A549 (cell line): Measurements from ENCODE around the gene LRRC51. TPM values are rescaled to one million over a fixed set of nuclear protein-coding genes. Genes with fewer than 3 reads are reported as not detected.

Experiments
- ATAC-seq, 2 experiments: fragments of 200-7000 bp in 1 of 2; fragments of >200 bp in 1 of 2; cut with Nextera tagmentation in 1 of 2; cut with Tn5 transposase in 1 of 2; 3 replicates each; pipeline versions ENCODE4 v1.8.0 to v1.9.1; 2018 to 2020; ENCODE audit warnings: mild to moderate bottlenecking in 1 of 2, moderate library complexity in 1 of 2
- CTCF ChIA-PET: fragments of 300-600 bp; sonication (Branson Sonifier 250); formaldehyde crosslinking; extraction: SDS; loops from one replicate; lab custom pipeline; 2021; ENCODE audit warnings: antibody characterized with exemption, inconsistent platforms; lab: Yijun Ruan, JAX
- POLR2A ChIA-PET: fragments of 350-600 bp; formaldehyde crosslinking; extraction: SDS; loops from one replicate; lab custom pipeline; 2021; ENCODE audit warnings: antibody characterized with exemption, inconsistent platforms; lab: Yijun Ruan, JAX
- DNase-seq, 2 experiments: peaks; one replicate each; pipeline versions ENCODE4 v3.0.0 to v3.0.0-alpha.2; 2011 to 2016; ENCODE audit warnings: low read depth in 1 of 2, low spot score in 1 of 2
- FAIRE-seq: peaks from 2 replicates; lab custom pipeline; 2011; peaks lifted over from hg19 to GRCh38; lab: Jason Lieb, UNC
- H3K27ac ChIP-seq, 2 experiments: fragments of >200 bp; sonication (Bioruptor Twin); formaldehyde crosslinking; 3 replicates each; pipeline ENCODE4 v1.5.1; 2016 to 2017
- H3K4me1 ChIP-seq: fragments of >200 bp; sonication (Bioruptor Twin); formaldehyde crosslinking; 3 replicates; pipeline ENCODE4 v1.6.1; 2016
- H3K4me2 ChIP-seq: fragments of >200 bp; sonication (Bioruptor Twin); formaldehyde crosslinking; 3 replicates; pipeline ENCODE4 v1.6.1; 2016
- H3K4me3 ChIP-seq: fragments of >200 bp; sonication (Bioruptor Twin); formaldehyde crosslinking; 3 replicates; pipeline ENCODE4 v1.5.1; 2016
- H3K9me3 ChIP-seq: fragments of >200 bp; sonication (Bioruptor Twin); formaldehyde crosslinking; 3 replicates; pipeline ENCODE4 v1.6.1; 2016
- BHLHE40 ChIP-seq: IDR thresholded peaks from 2 replicates; pipeline ENCODE4 v1.6.1; 2012; ENCODE audit warnings: low read depth, low read length, inconsistent platforms
- CBX8 ChIP-seq: fragments of 200-600 bp; sonication (generic); IDR thresholded peaks from 2 replicates; pipeline ENCODE4 v1.6.1; 2016
- CEBPB ChIP-seq, 2 experiments: fragments of >200 bp in 1 of 2; sonication (Bioruptor Twin) in 1 of 2; formaldehyde crosslinking in 1 of 2; IDR thresholded peaks; 2 replicates each; pipeline ENCODE4 v1.6.1; 2012 to 2016
- CHD2 ChIP-seq: fragments of 150-350 bp; IDR thresholded peaks from 2 replicates; pipeline ENCODE4 v1.6.1; 2014; ENCODE audit warnings: low read length; ENCODE audit not compliant: partially characterized antibody
- CHD4 ChIP-seq: fragments of 200-600 bp; sonication (generic); IDR thresholded peaks from 2 replicates; pipeline ENCODE4 v1.6.1; 2016; ENCODE audit warnings: antibody characterized with exemption, mild to moderate bottlenecking, borderline replicate concordance
- EHMT2 ChIP-seq: fragments of 200-600 bp; sonication (generic); IDR thresholded peaks from 2 replicates; pipeline ENCODE4 v1.6.1; 2016; ENCODE audit warnings: antibody characterized with exemption, low read depth, mild to moderate bottlenecking, moderate library complexity
- FOXS1 ChIP-seq: fragments of 250-450 bp; sonication (Bioruptor Pico); IDR thresholded peaks from 2 replicates; pipeline ENCODE4 v1.5.0; 2020; ENCODE audit warnings: mild to moderate bottlenecking, moderate library complexity
- GATA3 ChIP-seq: IDR thresholded peaks from 2 replicates; pipeline ENCODE4 v1.6.1; 2012; ENCODE audit warnings: borderline replicate concordance
- HEYL ChIP-seq: fragments of 250-450 bp; sonication (Bioruptor Pico); IDR thresholded peaks from 2 replicates; pipeline ENCODE4 v1.8.0; 2021; ENCODE audit warnings: mild to moderate bottlenecking, moderate library complexity
- JUN ChIP-seq, 2 experiments: fragments of >200 bp; sonication (Bioruptor Twin); formaldehyde crosslinking; IDR thresholded peaks; 2 replicates in 1 of 2; 3 replicates in 1 of 2; pipeline ENCODE4 v1.6.1; 2016 to 2017
- NR3C1 ChIP-seq: fragments of >200 bp; sonication (Bioruptor Twin); formaldehyde crosslinking; IDR thresholded peaks from 3 replicates; pipeline ENCODE4 v1.6.1; 2017
- PHF8 ChIP-seq: fragments of 200-600 bp; sonication (generic); IDR thresholded peaks from 2 replicates; pipeline ENCODE4 v1.6.1; 2016; ENCODE audit warnings: low read depth, mild to moderate bottlenecking, antibody characterized with exemption, moderate library complexity, borderline replicate concordance
- SREBF2 ChIP-seq: fragments of 450-650 bp; IDR thresholded peaks from 2 replicates; pipeline ENCODE4 v1.6.1; 2014; ENCODE audit warnings: mild to moderate bottlenecking, moderate library complexity
- ZNF302 ChIP-seq: fragments of 250-450 bp; sonication (Bioruptor Pico); IDR thresholded peaks from 2 replicates; pipeline ENCODE4 v1.9.0; 2021; ENCODE audit warnings: inconsistent platforms, mild to moderate bottlenecking, moderate library complexity
- whole genome bisulfite sequencing: methylation state at CpG from one replicate; pipeline ENCODE4 v1.1.6; 2017; ENCODE audit errors: missing lambda C conversion rate; 5-methylcytosine and 5-hydroxymethylcytosine counted together
- polyA plus RNA-seq, 4 experiments: library from polyadenylated mRNA; depleted of rRNA in 3 of 4; stranded (reverse); fragments of >200 nt; fragmentation: RNase III in 1 of 4; extraction: RNeasy Plus Mini Kit Qiagen cat#74134 plus additional on column Dnase treatment in 1 of 4; gene quantifications; 2 replicates in 3 of 4; 3 replicates in 1 of 4; pipeline ENCODE4 v1.2.3, GENCODE V29; 2011 to 2017
- TF ChIP-seq, protein P1 (sequence below): IDR thresholded peaks from 2 replicates; pipeline ENCODE4 v1.6.1; 2012; ENCODE audit warnings: low read depth, borderline replicate concordance
- TF ChIP-seq, protein P2 (sequence below): IDR thresholded peaks from 2 replicates; pipeline ENCODE4 v1.6.1; 2012
- TF ChIP-seq, protein P3 (sequence below): fragments of 200-600 bp; sonication (generic); IDR thresholded peaks from 2 replicates; pipeline ENCODE4 v1.6.1; 2016; ENCODE audit warnings: antibody characterized with exemption, mild to moderate bottlenecking, moderate library complexity
- TF ChIP-seq, protein P4 (sequence below): fragments of 150-350 bp; IDR thresholded peaks from 2 replicates; pipeline ENCODE4 v1.6.1; 2014; ENCODE audit warnings: low read depth, mild to moderate bottlenecking, low read length

Gene LRRC51
- polyA plus RNA-seq, 2 of the 4 experiments (the other 2 are of a cell fraction) = 8.2 to 14.3 TPM

DNA sequence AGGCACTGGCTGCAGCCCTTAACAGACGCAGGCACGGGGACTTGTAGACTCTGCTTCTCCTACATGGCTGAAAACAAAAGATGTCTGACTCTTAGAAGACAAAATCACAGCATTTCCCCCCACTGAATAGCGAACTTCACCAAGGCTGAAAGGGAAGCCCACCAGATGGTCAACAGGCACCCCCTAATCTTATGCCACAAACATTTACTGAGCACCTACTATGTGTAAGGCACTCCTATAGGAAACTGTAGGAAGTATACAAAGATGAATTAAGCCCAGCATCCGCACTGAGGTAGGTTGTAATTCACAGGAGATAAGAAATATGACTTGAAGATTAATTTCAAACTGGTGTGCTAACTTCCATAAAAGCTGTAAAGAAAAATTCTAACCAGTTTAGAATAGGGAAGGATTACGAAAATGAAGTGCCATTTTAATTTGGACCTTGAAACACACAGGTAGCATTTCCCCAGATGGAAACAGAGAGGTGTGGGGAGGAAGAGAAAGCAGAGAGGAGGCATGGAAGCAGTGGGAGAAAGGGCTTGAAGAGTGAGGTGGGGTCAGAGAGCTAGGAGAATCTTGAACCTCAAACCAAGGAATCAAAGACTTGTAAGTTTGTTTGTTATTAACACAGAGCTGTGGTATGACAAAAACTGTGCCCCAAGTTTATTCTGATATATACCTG, 38.4 kb upstream of the LRRC51 start:
- FAIRE-seq = no peak
- peak in 1 of 2 experiments; percentile 14; a peak in 2 of 6 replicates for ATAC-seq
- DNase-seq = no peak
- ChIA-PET CTCF (interaction anchor here (0.6 to 10.4 kb wide), 4 partner anchors 18 to 102 kb away, joined by 3 to 123 read pairs (median 8); no protein-coding TSS in a partner anchor), POLR2A (no interaction called here)
- 25% methylated on average over 5 of the region's 5 CpGs for WGBS
- peak overlapping the region; percentile 93 for H3K27ac ChIP-seq
- TF ChIP-seq EHMT2 = no peak
- TF ChIP-seq, protein P1, sequence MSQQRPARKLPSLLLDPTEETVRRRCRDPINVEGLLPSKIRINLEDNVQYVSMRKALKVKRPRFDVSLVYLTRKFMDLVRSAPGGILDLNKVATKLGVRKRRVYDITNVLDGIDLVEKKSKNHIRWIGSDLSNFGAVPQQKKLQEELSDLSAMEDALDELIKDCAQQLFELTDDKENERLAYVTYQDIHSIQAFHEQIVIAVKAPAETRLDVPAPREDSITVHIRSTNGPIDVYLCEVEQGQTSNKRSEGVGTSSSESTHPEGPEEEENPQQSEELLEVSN = 0 out of 2 replicates have a peak, but pooled peaks have one; percentile 7
- TF ChIP-seq FOXS1 (CRISPR knock-in tag) = no peak
- no peak for TF ChIP-seq JUN (IDR thresholded peaks at IDR 0.05)
- TF ChIP-seq, protein P2, sequence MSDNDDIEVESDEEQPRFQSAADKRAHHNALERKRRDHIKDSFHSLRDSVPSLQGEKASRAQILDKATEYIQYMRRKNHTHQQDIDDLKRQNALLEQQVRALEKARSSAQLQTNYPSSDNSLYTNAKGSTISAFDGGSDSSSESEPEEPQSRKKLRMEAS = no peak
- peaks cover 36% of the 10 kb centered on the region for H3K4me1 ChIP-seq
- peak overlapping the region; percentile 98 for H3K4me2 ChIP-seq
- H3K4me3 ChIP-seq = peak overlapping the region; percentile 64
- H3K9me3 ChIP-seq = no peaks in the 10 kb centered on the region

DNA sequence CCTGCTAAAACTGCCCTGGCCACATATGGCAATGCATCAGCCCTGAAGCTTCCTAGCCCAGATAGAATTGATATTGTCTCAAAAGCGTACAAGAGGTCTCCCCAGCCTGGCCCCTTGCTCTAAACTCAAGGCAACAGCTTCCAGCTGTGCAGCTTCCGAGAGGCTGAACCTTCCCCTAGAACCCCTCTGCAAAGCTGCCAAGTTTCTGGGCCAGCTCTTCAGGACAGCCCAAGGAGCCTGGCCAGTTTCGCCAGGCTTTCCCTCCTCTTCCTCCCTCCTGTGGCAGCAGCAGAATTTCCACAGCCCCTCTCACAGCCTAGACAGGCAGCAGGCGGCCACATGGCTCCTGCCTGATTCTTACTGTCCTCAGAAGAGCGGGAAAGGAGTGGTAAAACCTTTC, 34.8 kb upstream of the LRRC51 start:
- TF ChIP-seq CHD2 = no peak
- no peak for TF ChIP-seq SREBF2
- TF ChIP-seq PHF8 = no peak
- TF ChIP-seq HEYL = no peak
- TF ChIP-seq CEBPB (IDR thresholded peaks at IDR 0.05) = no peak
- TF ChIP-seq ZNF302 (CRISPR knock-in tag) = no peak
- no peak for TF ChIP-seq NR3C1
- TF ChIP-seq, protein P3, sequence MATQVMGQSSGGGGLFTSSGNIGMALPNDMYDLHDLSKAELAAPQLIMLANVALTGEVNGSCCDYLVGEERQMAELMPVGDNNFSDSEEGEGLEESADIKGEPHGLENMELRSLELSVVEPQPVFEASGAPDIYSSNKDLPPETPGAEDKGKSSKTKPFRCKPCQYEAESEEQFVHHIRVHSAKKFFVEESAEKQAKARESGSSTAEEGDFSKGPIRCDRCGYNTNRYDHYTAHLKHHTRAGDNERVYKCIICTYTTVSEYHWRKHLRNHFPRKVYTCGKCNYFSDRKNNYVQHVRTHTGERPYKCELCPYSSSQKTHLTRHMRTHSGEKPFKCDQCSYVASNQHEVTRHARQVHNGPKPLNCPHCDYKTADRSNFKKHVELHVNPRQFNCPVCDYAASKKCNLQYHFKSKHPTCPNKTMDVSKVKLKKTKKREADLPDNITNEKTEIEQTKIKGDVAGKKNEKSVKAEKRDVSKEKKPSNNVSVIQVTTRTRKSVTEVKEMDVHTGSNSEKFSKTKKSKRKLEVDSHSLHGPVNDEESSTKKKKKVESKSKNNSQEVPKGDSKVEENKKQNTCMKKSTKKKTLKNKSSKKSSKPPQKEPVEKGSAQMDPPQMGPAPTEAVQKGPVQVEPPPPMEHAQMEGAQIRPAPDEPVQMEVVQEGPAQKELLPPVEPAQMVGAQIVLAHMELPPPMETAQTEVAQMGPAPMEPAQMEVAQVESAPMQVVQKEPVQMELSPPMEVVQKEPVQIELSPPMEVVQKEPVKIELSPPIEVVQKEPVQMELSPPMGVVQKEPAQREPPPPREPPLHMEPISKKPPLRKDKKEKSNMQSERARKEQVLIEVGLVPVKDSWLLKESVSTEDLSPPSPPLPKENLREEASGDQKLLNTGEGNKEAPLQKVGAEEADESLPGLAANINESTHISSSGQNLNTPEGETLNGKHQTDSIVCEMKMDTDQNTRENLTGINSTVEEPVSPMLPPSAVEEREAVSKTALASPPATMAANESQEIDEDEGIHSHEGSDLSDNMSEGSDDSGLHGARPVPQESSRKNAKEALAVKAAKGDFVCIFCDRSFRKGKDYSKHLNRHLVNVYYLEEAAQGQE = no peak
- TF ChIP-seq, protein P4, sequence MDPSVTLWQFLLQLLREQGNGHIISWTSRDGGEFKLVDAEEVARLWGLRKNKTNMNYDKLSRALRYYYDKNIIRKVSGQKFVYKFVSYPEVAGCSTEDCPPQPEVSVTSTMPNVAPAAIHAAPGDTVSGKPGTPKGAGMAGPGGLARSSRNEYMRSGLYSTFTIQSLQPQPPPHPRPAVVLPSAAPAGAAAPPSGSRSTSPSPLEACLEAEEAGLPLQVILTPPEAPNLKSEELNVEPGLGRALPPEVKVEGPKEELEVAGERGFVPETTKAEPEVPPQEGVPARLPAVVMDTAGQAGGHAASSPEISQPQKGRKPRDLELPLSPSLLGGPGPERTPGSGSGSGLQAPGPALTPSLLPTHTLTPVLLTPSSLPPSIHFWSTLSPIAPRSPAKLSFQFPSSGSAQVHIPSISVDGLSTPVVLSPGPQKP = no peak
- TF ChIP-seq CHD4 = no peak
- TF ChIP-seq CBX8 = no peak
- no peak for TF ChIP-seq BHLHE40
- no peak for TF ChIP-seq GATA3
- TF ChIP-seq, all 56 proteins: peak for 0
- no peak for ATAC-seq
- ChIA-PET POLR2A (no interaction called here), CTCF (interaction anchor here (0.6 to 1.2 kb wide), 3 partner anchors 11 to 161 kb away, joined by 3 read pairs; no protein-coding TSS in a partner anchor)
- no peak overlapping the region for H3K4me3 ChIP-seq
- no peak for FAIRE-seq
- no peaks in the 10 kb centered on the region for H3K9me3 ChIP-seq
- 93% methylated on average over 5 of the region's 5 CpGs for WGBS
- H3K27ac ChIP-seq = no peak overlapping the region
- H3K4me1 ChIP-seq = peaks cover 11% of the 10 kb centered on the region
- no peak for DNase-seq
- H3K4me2 ChIP-seq = no peak overlapping the region
